ENCODE results near the gene CD160. TPM values are rescaled to one million over a fixed set of nuclear protein-coding genes. Genes with fewer than 3 reads are reported as not detected.

CD160 gene
- total and polyA plus RNA-seq, 2 of the 13 experiments (the other 11 are each of a cell fraction or from before 2014, with no cell fraction given): 0.09 TPM; not detected in 1

DNA sequence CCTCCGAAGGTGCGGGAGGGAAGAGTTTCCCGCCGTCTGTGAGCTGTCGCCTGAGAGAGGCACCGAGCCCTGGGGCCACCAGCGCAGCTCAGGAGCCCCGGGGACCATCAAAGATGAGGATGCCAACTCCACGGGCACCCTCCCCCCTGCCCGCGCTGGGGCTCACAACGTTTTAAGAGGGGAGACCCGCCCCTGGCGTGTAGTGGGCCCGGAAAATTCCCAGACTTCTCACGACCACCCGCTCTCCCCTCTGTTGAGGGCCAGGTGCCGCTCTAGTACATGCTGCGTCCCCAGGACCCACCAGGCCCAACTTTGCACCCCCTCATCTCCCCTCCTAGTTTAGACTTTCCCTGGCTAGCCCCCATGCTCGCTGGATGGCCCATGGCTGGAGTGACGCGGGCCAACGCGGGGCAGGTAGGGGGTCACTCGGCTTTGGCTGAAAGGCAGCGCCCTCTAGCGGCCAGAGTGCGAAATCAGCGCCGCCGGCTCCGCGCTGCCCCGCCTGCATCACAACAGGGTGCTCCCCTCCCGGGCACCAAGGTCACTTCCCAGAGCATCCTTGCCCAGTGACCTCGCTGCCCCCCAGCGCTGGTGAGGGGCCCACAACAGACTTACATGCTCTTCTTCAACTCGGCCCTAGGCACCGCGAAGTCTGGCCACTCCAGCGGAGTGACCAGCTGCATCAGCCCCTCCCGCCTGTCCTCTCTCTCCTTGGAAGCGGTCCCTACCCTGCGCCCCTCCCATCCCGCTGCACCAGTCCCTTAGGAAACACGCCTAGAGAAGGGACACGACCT lies 1.8 kb downstream of the CD160 start (continued):
- TF ChIP-seq THAP8 (CRISPR knock-in tag; IDR thresholded peaks at IDR 0.05; ENCODE audit: borderline replicate concordance): no peak; the same call in 1 of the 2 replicates
- TF ChIP-seq HNF4A (CRISPR knock-in tag; IDR thresholded peaks at IDR 0.05): peak; percentile 30; the same call in 1 of the 2 replicates
- peak; percentile 43; the same call in 1 of the 2 replicates for TF ChIP-seq KDM5B (CRISPR knock-in tag; IDR thresholded peaks at IDR 0.05; ENCODE audit: borderline replicate concordance)
- TF ChIP-seq BCL6 (CRISPR knock-in tag; IDR thresholded peaks at IDR 0.05): no peak
- peak; percentile 54 for TF ChIP-seq HNRNPLL (IDR thresholded peaks at IDR 0.05; ENCODE audit: low read depth, low read length, poor library complexity, severe bottlenecking)
- no peak for TF ChIP-seq RNF219 (CRISPR knock-in tag; IDR thresholded peaks at IDR 0.05)
- no peak for TF ChIP-seq ZBTB20 (CRISPR knock-in tag; IDR thresholded peaks at IDR 0.05; ENCODE audit: borderline replicate concordance, low read depth)
- peak; percentile 46; the same call in 1 of the 2 replicates for TF ChIP-seq ZMYM4 (CRISPR knock-in tag; IDR thresholded peaks at IDR 0.05)
- TF ChIP-seq ZFP82 (CRISPR knock-in tag; IDR thresholded peaks at IDR 0.05; ENCODE audit: borderline replicate concordance): no peak
- 0 out of 2 replicates have a peak, but pooled peaks have one; percentile 7 for TF ChIP-seq FOXA3 (CRISPR knock-in tag; IDR thresholded peaks at IDR 0.05)
- TF ChIP-seq KDM3A (CRISPR knock-in tag; IDR thresholded peaks at IDR 0.05; ENCODE audit: low read depth): peak; percentile 69; the same call in 1 of the 2 replicates
- no peak for TF ChIP-seq YEATS4 (CRISPR knock-in tag; IDR thresholded peaks at IDR 0.05; ENCODE audit: borderline replicate concordance)
- TF ChIP-seq DPF2 (CRISPR knock-in tag; IDR thresholded peaks at IDR 0.05; ENCODE audit: borderline replicate concordance, low read depth): no peak
- no peak for TF ChIP-seq ZNF720 (CRISPR knock-in tag; IDR thresholded peaks at IDR 0.05)
- TF ChIP-seq STAT5B (CRISPR knock-in tag; IDR thresholded peaks at IDR 0.05): no peak
- TF ChIP-seq MYC (CRISPR knock-in tag; IDR thresholded peaks at IDR 0.05; ENCODE audit: borderline replicate concordance): peak; percentile 48; the same call in 1 of the 2 replicates
- TF ChIP-seq, protein P1, sequence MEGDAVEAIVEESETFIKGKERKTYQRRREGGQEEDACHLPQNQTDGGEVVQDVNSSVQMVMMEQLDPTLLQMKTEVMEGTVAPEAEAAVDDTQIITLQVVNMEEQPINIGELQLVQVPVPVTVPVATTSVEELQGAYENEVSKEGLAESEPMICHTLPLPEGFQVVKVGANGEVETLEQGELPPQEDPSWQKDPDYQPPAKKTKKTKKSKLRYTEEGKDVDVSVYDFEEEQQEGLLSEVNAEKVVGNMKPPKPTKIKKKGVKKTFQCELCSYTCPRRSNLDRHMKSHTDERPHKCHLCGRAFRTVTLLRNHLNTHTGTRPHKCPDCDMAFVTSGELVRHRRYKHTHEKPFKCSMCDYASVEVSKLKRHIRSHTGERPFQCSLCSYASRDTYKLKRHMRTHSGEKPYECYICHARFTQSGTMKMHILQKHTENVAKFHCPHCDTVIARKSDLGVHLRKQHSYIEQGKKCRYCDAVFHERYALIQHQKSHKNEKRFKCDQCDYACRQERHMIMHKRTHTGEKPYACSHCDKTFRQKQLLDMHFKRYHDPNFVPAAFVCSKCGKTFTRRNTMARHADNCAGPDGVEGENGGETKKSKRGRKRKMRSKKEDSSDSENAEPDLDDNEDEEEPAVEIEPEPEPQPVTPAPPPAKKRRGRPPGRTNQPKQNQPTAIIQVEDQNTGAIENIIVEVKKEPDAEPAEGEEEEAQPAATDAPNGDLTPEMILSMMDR (CRISPR knock-in tag; IDR thresholded peaks at IDR 0.05): peak; percentile 98
- TF ChIP-seq, protein P2, sequence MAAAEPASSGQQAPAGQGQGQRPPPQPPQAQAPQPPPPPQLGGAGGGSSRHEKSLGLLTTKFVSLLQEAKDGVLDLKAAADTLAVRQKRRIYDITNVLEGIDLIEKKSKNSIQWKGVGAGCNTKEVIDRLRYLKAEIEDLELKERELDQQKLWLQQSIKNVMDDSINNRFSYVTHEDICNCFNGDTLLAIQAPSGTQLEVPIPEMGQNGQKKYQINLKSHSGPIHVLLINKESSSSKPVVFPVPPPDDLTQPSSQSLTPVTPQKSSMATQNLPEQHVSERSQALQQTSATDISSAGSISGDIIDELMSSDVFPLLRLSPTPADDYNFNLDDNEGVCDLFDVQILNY (CRISPR knock-in tag; conservative IDR thresholded peaks at IDR 0.05): no peak
- TF ChIP-seq ZNF224 (CRISPR knock-in tag; IDR thresholded peaks at IDR 0.05): 0 out of 2 replicates have a peak, but pooled peaks have one; percentile 72
- TF ChIP-seq IRX3 (CRISPR knock-in tag; IDR thresholded peaks at IDR 0.05; ENCODE audit: borderline replicate concordance, low read depth): no peak
- no peak for TF ChIP-seq RARG (CRISPR knock-in tag; IDR thresholded peaks at IDR 0.05; ENCODE audit: low read depth)
- TF ChIP-seq ZFAT (CRISPR knock-in tag; conservative IDR thresholded peaks at IDR 0.05): no peak
- TF ChIP-seq SSRP1 (CRISPR knock-in tag; IDR thresholded peaks at IDR 0.05): no peak
